22Rv1 (cell line): Measurements from ENCODE around the gene FAM83E.

ENCODE experiments used
- H3K27ac ChIP-seq: fragments of 450-650 bp; 2 replicates; pipeline ENCODE4 v1.5.1; 2017
- ZFX ChIP-seq: fragments of 450-650 bp; IDR thresholded peaks from 2 replicates; pipeline ENCODE4 v1.6.1; 2017; ENCODE audit warnings: antibody characterized with exemption, borderline replicate concordance
- TF ChIP-seq, protein P1 (sequence below): fragments of 450-650 bp; IDR thresholded peaks from 2 replicates; pipeline ENCODE4 v1.5.1; 2017; ENCODE audit warnings: mild to moderate bottlenecking

Gene FAM83E

GRCh38 chr19:48646001-48646721, 31.3 kb upstream of the FAM83E start, which contains the start of gene CA11:
Gene CA11, minus strand, starts transcription at chr19:48646187. Its CDS starts 555 bp downstream, at chr19:48645632.
- TF ChIP-seq, protein P1, sequence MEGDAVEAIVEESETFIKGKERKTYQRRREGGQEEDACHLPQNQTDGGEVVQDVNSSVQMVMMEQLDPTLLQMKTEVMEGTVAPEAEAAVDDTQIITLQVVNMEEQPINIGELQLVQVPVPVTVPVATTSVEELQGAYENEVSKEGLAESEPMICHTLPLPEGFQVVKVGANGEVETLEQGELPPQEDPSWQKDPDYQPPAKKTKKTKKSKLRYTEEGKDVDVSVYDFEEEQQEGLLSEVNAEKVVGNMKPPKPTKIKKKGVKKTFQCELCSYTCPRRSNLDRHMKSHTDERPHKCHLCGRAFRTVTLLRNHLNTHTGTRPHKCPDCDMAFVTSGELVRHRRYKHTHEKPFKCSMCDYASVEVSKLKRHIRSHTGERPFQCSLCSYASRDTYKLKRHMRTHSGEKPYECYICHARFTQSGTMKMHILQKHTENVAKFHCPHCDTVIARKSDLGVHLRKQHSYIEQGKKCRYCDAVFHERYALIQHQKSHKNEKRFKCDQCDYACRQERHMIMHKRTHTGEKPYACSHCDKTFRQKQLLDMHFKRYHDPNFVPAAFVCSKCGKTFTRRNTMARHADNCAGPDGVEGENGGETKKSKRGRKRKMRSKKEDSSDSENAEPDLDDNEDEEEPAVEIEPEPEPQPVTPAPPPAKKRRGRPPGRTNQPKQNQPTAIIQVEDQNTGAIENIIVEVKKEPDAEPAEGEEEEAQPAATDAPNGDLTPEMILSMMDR, result peak; percentile 86
- no peak for TF ChIP-seq ZFX
- peak within 1 kb of the TSS; percentile 95 for H3K27ac ChIP-seq

DNA sequence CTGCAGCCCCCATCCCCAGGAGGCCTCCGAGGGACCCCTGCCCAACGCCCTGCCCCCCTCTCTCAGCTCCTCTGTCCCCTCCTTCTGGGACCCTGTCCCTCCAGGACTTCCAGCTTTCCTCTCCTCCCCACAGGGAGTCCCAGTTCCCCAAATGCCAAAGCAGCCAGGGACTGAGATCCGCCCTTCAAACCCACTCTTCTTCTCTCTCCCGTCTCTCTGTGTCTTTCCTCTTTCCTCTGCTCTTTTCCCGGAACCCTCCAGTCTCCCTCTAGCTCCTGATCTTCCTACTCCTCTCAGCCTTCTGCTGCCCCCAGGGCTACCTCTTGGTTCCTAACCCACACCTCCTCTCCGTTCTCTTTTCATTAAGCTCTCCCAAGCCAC, 30.7 kb upstream of the FAM83E start:
- TF ChIP-seq ZFX, result no peak
- TF ChIP-seq, protein P1, result no peak
- H3K27ac ChIP-seq, result peak overlapping the region; percentile 95

DNA sequence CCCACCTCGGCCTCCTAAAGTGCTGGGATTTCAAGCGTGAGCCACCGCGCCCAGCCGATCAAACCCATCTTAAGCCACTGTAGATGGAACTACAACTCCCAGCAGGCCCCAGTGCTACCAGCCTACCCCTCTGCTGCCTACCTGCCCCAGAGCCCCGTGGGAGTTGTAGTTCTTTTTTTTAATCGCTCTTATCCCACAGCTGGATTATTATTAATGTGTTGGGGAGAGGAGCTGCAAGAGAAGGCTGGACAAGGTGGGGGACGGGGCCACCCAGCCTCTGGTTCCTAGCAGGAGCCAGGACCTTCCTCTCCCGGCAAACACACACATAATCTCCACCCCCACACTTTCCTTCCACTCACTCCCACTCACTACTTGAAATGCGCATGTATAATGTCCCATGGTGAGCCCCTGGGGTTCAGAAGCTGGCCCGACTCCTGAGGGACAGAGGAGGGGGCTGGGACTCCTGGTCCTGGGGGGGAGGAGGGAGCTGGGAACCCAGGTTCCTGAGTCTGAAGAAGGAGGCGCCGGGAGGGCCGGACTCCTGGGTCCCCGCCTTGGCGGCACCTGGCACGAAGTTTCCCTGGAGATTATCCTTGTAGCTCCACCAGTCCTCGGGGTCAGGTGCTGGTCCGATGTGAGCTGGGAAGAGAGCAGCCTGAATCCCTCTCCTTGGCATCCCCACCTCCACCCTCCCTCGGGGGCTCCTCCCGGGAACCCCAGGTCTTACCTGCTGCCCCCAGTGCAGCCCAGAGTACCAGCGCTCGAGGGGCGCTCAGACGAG, 30.2 kb upstream of the FAM83E start:
- peak overlapping the region; percentile 95 for H3K27ac ChIP-seq
- TF ChIP-seq, protein P1, result no peak
- no peak for TF ChIP-seq ZFX

- no peak for TF ChIP-seq ZFX
- TF ChIP-seq, protein P1, result no peak
- H3K27ac ChIP-seq, result 0 out of 2 replicates have a peak overlapping the region, but pooled peaks have one; percentile 95
Measured at GRCh38 chr19:48644355-48644754, 29.5 kb upstream of the FAM83E start.

DNA sequence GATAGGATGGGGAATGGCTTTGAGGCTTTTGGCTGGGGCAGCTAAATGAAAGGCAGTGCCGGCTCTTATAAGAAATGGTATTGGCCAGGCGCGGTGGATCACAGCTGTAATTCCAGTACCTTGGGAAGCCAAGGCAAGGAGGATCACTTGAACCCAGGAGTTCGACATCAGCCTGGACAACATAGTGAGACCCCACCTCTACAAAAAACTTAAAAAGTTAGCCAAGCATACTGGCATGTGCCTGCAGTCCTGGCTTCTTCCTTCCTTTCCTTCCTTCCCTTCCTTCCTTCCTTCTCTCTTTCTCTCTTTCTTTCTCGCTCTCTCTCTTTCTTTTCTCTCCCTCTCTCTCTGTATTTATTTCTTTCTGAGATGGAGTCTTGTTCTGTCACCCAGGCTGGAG, 28.0 kb upstream of the FAM83E start:
- H3K27ac ChIP-seq, result peak overlapping the region; percentile 100
- TF ChIP-seq ZFX, result no peak
- TF ChIP-seq, protein P1, result no peak

GRCh38 chr19:48641850-48642249, 27.0 kb upstream of the FAM83E start:
- TF ChIP-seq, protein P1, result no peak
- no peak for TF ChIP-seq ZFX
- peak overlapping the region; percentile 100 for H3K27ac ChIP-seq
